HEK293T (cell line): ENCODE results near the gene XPNPEP1.

Experiments used
- L3MBTL2 ChIP-seq: fragments of 450-650 bp; conservative IDR thresholded peaks from 2 replicates; pipeline ENCODE4 v1.6.1; 2016; ENCODE audit warnings: mild to moderate bottlenecking
- TARDBP ChIP-seq: fragments of 450-650 bp; IDR thresholded peaks from 2 replicates; pipeline ENCODE4 v1.6.1; 2016

DNA sequence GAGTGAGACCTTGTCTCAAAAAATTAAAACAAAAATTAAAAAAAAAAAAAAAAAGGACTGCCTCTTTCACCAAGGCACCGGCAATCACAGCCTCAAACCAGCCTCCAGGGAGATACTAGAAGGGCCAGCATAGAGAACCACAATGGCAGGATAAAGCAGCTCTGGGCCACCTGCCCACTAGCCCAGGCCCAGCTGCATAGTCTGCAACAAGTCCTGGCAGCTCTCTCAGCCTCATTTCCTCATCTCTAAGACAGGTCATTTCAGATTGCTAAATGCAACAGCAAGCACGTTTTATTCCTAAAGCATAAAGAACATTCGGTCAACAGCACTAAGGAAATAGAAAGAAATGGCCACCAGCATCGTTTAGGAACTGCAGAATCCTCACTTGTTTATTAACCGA, 28.8 kb downstream of the XPNPEP1 start:
- TF ChIP-seq L3MBTL2 = no peak
- no peak for TF ChIP-seq TARDBP
